T47D (cell line): ENCODE measurements around the gene ATP5F1D.

Source experiments
- DNase-seq, 2 experiments: peaks; one replicate each; pipeline versions ENCODE4 v3.0.0 to v3.0.0-alpha.2; 2011 to 2012; ENCODE audit warnings: low read depth in 1 of 2, low spot score in 1 of 2
- JUND ChIP-seq: IDR thresholded peaks from 2 replicates; pipeline ENCODE4 v1.6.1; 2012; ENCODE audit warnings: low read depth
- in situ Hi-C: cut with HindIII; loops from 2 replicates; pipeline ENCODE4 v1.10.0; 2016; ENCODE audit warnings: low sequenced_read_pairs, low pct_unique_long_range_greater_than_20kb

The ATP5F1D gene

GRCh38 chr19:1264801-1265614, 23.5 kb downstream of the ATP5F1D start:
- TF ChIP-seq JUND = peak; percentile 70; the same call in 1 of the 2 replicates
- peak in 1 of 2 experiments; percentile 61 for DNase-seq
- in situ Hi-C loops = no loop called here

DNA sequence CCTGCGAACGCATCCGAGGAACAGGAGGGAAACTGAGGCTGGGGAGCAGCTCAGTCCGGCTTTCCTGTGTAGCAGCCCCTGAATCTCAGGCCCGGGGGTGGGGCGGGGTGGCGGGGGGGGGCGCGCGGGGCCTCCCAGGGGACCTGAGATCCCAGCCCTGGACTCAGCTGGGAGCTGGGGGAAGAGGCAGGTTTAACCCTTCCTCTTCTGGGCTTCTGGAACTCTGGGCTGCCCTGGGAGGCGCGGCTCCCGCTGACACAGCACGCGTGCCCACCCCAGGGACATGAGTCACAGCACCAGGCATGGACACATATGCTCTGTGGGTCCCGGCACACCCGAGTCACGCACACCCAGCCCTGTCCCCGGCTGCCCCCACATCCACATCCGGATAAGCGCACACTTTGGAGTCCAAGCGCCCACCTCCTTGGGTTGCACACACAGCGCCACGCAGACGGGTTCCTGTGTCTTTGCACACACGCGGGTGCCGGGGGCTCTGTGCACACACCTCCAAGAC, 24.1 kb downstream of the ATP5F1D start:
- DNase-seq = no peak
- no peak for TF ChIP-seq JUND
- in situ Hi-C loops = no loop called here

DNA sequence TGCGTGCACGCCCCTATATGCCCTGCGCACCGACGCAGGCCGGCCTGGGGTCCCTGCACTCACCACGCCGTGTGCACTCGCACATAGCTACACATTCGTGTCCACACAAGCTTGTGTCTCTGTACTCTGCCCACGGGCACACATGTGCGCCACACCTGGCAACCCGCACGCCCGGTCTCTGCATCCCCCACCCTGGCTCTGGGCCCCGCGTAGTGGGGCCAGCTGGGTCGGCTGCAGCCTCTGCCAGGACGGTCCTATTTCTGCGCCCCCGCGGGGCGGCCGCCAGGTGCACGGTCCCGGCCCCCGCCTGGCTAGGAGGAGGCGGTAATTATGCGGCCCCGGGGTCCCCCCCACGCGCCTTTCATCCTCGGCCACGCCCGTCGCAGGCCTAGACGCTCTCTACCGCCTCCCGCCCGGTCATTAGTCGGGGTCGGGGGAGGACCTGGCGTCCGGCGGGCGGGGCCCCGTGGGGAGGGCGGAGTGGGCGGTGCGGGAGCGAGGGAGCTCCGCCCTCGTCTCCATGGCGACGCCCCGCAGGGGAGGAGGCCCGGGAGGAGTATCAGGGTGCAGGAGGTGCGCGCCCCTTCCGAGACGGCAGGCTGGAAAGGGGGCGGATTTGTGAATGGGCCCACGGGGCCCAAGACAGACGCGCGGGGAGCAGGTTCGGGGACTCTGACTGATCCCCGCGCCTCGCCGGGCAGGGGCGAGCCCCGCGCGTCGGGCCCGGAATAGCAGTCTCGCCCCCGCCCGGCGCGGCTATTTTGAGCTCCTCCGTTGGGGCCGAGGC, 24.8 kb downstream of the ATP5F1D start:
- in situ Hi-C loops = no loop called here
- DNase-seq = peak; percentile 74 to 93
- TF ChIP-seq JUND = no peak

- DNase-seq = peak in 1 of 2 experiments; percentile 67
- in situ Hi-C loops = no loop called here
These were observed 25.4 kb downstream of the ATP5F1D start for GRCh38 chr19:1266916-1267476.

GRCh38 chr19:1267477-1268225, 26.1 kb downstream of the ATP5F1D start:
- no peak for TF ChIP-seq JUND
- in situ Hi-C loops = no loop called here
- no peak for DNase-seq

More at GRCh38 chr19:1266916-1267476, 25.4 kb downstream of the ATP5F1D start:
- no peak for TF ChIP-seq JUND

- in situ Hi-C loops = no loop called here
- no peak for DNase-seq
- no peak for TF ChIP-seq JUND
These were observed 26.9 kb downstream of the ATP5F1D start for GRCh38 chr19:1268226-1269064.

GRCh38 chr19:1269065-1269477, 27.5 kb downstream of the ATP5F1D start, which contains the start of gene CIRBP:
CIRBP (plus strand) TSS chr19:1269332; CDS start chr19:1270934, 1,602 bp downstream.
- TF ChIP-seq JUND = no peak
- DNase-seq = peak; percentile 96 to 98
- in situ Hi-C loops = no loop called here

- in situ Hi-C loops = no loop called here
- peak; percentile 77 to 87 for DNase-seq
- TF ChIP-seq JUND = no peak
These were observed 28.1 kb downstream of the ATP5F1D start for GRCh38 chr19:1269478-1270212.

DNA sequence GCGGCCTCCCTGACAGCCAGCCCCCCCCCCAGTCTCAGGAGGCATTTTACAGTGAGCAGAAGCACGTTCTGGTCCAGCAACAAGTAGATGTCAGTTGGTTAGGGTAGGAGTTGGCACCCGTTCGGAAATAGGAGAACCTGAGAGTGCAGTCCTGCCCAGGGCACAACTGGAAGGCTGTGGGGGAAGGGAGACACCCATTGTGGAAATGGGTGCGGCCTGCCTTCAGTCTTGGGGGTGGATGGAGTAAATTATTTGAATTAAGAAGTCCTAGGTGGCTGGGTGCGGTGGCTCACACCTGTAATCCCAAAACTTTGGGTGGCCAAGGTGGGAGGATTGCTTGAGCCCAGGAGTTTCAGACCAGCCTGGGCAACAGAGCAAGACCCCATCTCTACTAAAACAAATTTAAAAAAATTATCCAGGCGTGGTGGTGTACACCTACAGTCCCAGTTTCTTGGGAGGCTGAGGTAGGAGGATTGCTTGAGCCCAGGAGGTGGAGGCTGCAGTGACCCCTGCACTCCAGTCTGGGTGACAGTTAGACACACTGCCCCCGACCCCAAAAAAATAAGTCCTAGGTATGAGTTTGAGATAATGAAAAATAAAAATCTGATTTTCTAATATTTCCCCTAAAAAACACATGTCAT, 28.8 kb downstream of the ATP5F1D start:
- peak in 1 of 2 experiments; percentile 78 for DNase-seq
- in situ Hi-C loops = no loop called here
- TF ChIP-seq JUND = no peak

GRCh38 chr19:1270854-1271527, 29.4 kb downstream of the ATP5F1D start:
- in situ Hi-C loops = no loop called here
- no peak for TF ChIP-seq JUND
- DNase-seq = no peak
